ENCODE data around the gene MRTFB.

DNA sequence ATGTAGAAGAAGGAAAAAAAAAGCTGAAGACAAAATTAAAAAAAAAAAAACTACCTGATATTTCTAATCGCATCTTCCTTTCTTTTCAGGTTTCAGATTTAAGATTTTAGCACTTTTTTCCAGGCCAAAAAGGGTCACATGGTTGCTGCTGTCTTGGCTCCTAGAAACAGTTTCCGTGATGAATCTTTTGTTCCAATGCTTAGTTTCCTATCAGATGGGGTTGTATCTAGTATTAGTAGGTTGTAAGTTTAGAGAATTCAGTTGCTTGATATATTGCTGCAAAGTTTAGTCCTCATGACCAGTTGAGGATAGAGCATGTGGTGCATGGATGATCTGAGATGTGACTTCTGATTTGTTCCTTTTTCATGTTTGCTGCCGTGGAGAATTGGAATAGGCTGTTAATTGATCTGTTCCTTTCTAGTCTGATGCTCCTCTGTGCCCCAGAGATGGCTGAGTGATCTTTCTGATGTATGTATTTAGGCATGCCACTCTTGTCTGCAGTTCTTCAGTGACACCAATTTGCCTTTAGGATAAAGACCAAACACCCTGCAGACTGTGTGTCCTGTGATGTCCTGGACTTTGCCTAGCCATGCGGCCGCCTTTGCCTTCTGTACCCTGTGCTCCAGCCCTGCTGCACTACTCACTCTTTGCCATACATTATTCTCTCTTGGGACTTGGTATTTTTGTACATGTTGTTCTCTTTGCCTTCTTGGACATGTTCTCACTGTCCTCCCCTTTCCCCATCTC, 94.0 kb downstream of the MRTFB start:
- TF ChIP-seq, protein P1, sequence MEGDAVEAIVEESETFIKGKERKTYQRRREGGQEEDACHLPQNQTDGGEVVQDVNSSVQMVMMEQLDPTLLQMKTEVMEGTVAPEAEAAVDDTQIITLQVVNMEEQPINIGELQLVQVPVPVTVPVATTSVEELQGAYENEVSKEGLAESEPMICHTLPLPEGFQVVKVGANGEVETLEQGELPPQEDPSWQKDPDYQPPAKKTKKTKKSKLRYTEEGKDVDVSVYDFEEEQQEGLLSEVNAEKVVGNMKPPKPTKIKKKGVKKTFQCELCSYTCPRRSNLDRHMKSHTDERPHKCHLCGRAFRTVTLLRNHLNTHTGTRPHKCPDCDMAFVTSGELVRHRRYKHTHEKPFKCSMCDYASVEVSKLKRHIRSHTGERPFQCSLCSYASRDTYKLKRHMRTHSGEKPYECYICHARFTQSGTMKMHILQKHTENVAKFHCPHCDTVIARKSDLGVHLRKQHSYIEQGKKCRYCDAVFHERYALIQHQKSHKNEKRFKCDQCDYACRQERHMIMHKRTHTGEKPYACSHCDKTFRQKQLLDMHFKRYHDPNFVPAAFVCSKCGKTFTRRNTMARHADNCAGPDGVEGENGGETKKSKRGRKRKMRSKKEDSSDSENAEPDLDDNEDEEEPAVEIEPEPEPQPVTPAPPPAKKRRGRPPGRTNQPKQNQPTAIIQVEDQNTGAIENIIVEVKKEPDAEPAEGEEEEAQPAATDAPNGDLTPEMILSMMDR (IDR thresholded peaks at IDR 0.05) = no peak
- TF ChIP-seq POLR2A (IDR thresholded peaks at IDR 0.05) = no peak
